Measurements from ENCODE around the gene ADPRHL1. TPM values are rescaled to one million over a fixed set of nuclear protein-coding genes. Genes with fewer than 3 reads are reported as not detected.

The ADPRHL1 gene
- total RNA-seq, 1 experiment from 2014 or later = 3.9 TPM

DNA sequence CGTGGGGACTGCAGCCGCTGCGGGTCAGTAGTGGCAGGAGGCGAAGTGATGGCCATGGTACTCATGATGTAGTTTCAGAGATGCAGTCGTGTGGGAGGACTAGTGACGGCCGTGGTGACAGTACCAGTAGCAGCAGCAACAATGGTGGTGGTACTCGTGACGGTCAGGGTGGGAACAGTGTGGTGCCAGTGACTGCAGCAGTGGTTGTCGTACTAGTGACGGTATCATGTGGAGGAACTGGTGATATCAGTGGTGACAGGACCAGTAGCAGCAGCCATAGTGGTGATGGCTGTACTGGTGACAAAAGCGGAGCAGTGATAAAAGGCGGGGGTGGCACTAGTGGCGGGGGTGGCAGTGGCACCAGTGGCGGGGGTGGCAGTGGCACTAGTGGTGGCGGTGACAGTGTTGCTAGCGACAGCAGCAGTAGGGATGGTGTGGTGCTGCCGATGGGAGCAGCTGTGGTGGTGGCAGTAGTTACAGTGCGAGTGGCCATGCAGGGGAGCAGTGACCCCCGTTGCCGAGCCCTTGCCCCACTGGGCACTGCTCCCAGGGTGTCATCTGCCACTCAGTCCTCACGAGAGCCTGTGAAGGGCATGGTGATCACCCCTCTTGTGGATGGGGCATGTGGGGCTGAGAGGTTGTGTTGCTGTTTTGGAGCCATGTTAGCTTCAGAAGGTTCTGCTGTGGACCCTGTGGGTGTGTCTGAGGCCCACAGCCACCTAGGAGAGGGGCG lies 22.7 kb downstream of the ADPRHL1 start:
- ChIA-PET CTCF (no interaction called here), POLR2A (ENCODE audit: low non-redundant PET) (no interaction called here)
- intact Hi-C loops (cut with micrococcal nuclease; ENCODE audit: unreplicated experiment) = no loop called here
- no peaks in the 10 kb centered on the region for H3K9me3 ChIP-seq (ENCODE audit: low read depth, low read length, poor library complexity, severe bottlenecking)
- no peak for DNase-seq (ENCODE audit: low spot score)
- no peaks in the 10 kb centered on the region for H3K4me1 ChIP-seq (ENCODE audit: insufficient read depth, low read length, poor library complexity, severe bottlenecking)
- H3K27ac ChIP-seq (ENCODE audit: low read depth, low read length, poor library complexity, severe bottlenecking) = no peak overlapping the region
- no peaks in the 10 kb centered on the region for H3K27me3 ChIP-seq (replicated peaks; ENCODE audit: insufficient read depth, low read depth, low read length, poor library complexity)
- H3K4me3 ChIP-seq (ENCODE audit: low read depth, low read length, poor library complexity, severe bottlenecking) = no peak overlapping the region
- no peaks in the 10 kb centered on the region for H3K36me3 ChIP-seq (ENCODE audit: insufficient read depth, low read length, poor library complexity, severe bottlenecking)
- no peak for TF ChIP-seq EZH2 (IDR thresholded peaks at IDR 0.05; ENCODE audit: borderline replicate concordance, low read depth, low read length, poor library complexity, severe bottlenecking)
- TF ChIP-seq, protein P1, sequence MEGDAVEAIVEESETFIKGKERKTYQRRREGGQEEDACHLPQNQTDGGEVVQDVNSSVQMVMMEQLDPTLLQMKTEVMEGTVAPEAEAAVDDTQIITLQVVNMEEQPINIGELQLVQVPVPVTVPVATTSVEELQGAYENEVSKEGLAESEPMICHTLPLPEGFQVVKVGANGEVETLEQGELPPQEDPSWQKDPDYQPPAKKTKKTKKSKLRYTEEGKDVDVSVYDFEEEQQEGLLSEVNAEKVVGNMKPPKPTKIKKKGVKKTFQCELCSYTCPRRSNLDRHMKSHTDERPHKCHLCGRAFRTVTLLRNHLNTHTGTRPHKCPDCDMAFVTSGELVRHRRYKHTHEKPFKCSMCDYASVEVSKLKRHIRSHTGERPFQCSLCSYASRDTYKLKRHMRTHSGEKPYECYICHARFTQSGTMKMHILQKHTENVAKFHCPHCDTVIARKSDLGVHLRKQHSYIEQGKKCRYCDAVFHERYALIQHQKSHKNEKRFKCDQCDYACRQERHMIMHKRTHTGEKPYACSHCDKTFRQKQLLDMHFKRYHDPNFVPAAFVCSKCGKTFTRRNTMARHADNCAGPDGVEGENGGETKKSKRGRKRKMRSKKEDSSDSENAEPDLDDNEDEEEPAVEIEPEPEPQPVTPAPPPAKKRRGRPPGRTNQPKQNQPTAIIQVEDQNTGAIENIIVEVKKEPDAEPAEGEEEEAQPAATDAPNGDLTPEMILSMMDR (conservative IDR thresholded peaks at IDR 0.05; ENCODE audit: low read depth, low read length) = no peak
- no TSS peak for BruUV-seq (replicated peaks)

DNA sequence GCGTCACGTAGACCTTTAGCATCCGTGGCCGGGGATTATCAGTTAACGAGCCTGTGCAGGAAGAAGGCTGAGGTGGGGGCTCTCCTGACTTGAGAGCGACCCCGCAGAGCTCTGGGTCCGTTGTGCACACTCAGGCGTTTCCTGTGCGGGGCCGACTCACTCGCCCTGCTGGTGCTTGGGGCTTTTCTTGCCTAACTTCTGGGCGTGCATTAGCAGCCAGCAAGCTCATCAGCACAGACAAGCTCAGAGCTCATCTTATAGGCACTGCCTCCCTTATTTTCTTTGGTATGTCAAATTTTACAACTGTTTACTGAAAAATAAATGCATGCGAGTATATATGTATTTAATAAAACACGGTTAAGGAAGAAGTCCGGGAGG lies 23.7 kb downstream of the ADPRHL1 start:
- CTCF ChIA-PET = no interaction called here

DNA sequence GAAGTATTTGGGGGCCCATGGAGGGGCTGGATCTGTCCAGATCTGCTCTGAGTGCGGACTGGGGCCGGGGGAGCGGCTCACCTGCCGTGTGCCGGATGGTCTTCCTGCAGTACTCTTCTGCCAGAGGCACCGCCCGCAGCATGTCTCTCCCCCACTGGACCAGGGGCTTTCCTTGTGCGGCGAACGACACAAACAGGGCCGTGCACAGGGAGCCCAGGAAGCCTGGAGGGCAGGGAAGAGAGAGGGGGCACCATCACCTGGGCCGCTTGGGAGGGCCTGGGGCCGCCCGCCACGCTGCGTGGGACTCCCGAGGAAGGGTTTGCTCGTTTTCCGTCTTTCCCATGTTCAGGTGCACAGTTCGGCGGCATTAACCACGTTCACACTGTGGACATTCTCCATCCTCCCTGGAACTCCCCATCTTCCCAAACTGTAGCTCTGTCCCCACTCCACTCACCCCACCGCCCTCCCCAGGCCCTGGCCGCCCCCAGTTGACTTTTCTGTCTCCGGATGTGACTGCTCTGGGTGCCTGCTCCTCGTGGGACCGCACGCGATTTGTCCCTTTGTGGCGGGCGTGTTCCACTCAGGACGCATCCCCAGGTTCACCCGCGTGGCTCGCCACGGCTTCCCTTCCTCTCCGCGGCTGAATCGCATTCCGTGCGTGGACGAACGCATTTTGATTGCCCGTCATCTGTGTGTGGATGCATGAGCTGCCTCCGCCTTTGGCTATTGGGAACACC lies 24.2 kb downstream of the ADPRHL1 start:
- POLR2A ChIA-PET (ENCODE audit: low non-redundant PET) = no interaction called here
- H3K27ac ChIP-seq (ENCODE audit: low read depth, low read length, poor library complexity, severe bottlenecking) = no peak overlapping the region
- TF ChIP-seq, protein P1 (conservative IDR thresholded peaks at IDR 0.05; ENCODE audit: low read depth, low read length) = no peak
- no peak for TF ChIP-seq EZH2 (IDR thresholded peaks at IDR 0.05; ENCODE audit: borderline replicate concordance, low read depth, low read length, poor library complexity, severe bottlenecking)
- H3K9me3 ChIP-seq (ENCODE audit: low read depth, low read length, poor library complexity, severe bottlenecking) = no peaks in the 10 kb centered on the region
- H3K36me3 ChIP-seq (ENCODE audit: insufficient read depth, low read length, poor library complexity, severe bottlenecking) = no peaks in the 10 kb centered on the region
- no peak for DNase-seq (ENCODE audit: low spot score)
- CTCF ChIA-PET = no interaction called here
- intact Hi-C loops (cut with micrococcal nuclease; ENCODE audit: unreplicated experiment) = no loop called here
- H3K27me3 ChIP-seq (replicated peaks; ENCODE audit: insufficient read depth, low read depth, low read length, poor library complexity) = no peaks in the 10 kb centered on the region
- H3K4me1 ChIP-seq (ENCODE audit: insufficient read depth, low read length, poor library complexity, severe bottlenecking) = no peaks in the 10 kb centered on the region
- H3K4me3 ChIP-seq (ENCODE audit: low read depth, low read length, poor library complexity, severe bottlenecking) = no peak overlapping the region
- no TSS peak for BruUV-seq (replicated peaks)

More for the DNA sequence above, 23.7 kb downstream of the ADPRHL1 start:
- H3K27me3 ChIP-seq (replicated peaks; ENCODE audit: insufficient read depth, low read depth, low read length, poor library complexity) = no peaks in the 10 kb centered on the region
- TF ChIP-seq, protein P1 (conservative IDR thresholded peaks at IDR 0.05; ENCODE audit: low read depth, low read length) = no peak
- no peak for TF ChIP-seq EZH2 (IDR thresholded peaks at IDR 0.05; ENCODE audit: borderline replicate concordance, low read depth, low read length, poor library complexity, severe bottlenecking)
- no peaks in the 10 kb centered on the region for H3K9me3 ChIP-seq (ENCODE audit: low read depth, low read length, poor library complexity, severe bottlenecking)
- no peak overlapping the region for H3K27ac ChIP-seq (ENCODE audit: low read depth, low read length, poor library complexity, severe bottlenecking)
- H3K4me1 ChIP-seq (ENCODE audit: insufficient read depth, low read length, poor library complexity, severe bottlenecking) = no peaks in the 10 kb centered on the region
- POLR2A ChIA-PET (ENCODE audit: low non-redundant PET) = no interaction called here
- intact Hi-C loops (cut with micrococcal nuclease; ENCODE audit: unreplicated experiment) = no loop called here
- no peak for DNase-seq (ENCODE audit: low spot score)
- no peaks in the 10 kb centered on the region for H3K36me3 ChIP-seq (ENCODE audit: insufficient read depth, low read length, poor library complexity, severe bottlenecking)
- H3K4me3 ChIP-seq (ENCODE audit: low read depth, low read length, poor library complexity, severe bottlenecking) = no peak overlapping the region
- no TSS peak for BruUV-seq (replicated peaks)
